Astrocyte of the cerebellum (primary cell): ENCODE data around the gene PSMB9.
A peak's percentile ranks its signal among the peaks of the same experiment; 100 is the strongest.

Experiments
- DNase-seq: peaks from one replicate; pipeline ENCODE4 v3.0.0-alpha.2; 2011; ENCODE audit warnings: low read depth
- H3K4me3 ChIP-seq: 2 replicates; pipeline ENCODE4 v1.5.1; 2011; ENCODE audit warnings: mild to moderate bottlenecking, low read depth, low read length, moderate library complexity
- in situ Hi-C: cut with HindIII; loops from 2 replicates; pipeline ENCODE4 v1.10.0; 2017; ENCODE audit warnings: low sequenced_read_pairs
- TF ChIP-seq, protein P1 (sequence below): IDR thresholded peaks from 2 replicates; pipeline ENCODE4 v1.5.1; 2012; ENCODE audit warnings: low read length, low read depth, moderate library complexity, mild to moderate bottlenecking; ENCODE audit errors: missing control alignments

PSMB9 gene

DNA sequence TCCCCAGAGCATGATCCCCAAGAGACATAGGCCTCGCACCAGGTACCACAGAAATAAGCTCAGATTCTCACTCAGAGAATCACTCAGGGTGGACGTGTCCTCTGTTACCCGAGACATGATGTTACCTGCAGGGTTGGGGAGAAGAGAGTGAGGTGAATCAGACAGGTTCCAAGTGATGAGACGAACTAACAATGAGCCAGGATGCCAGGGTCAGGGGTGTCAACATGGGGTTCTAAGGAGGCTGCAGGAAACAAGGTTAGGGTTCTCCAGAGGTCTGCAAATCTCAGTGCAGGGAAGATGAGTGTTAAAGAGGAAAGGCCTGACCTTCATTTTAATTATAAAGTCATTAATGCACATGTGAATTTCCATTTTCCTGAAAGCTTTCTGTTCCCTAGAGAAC is 3.0 kb upstream of the PSMB9 start:
- TF ChIP-seq, protein P1, sequence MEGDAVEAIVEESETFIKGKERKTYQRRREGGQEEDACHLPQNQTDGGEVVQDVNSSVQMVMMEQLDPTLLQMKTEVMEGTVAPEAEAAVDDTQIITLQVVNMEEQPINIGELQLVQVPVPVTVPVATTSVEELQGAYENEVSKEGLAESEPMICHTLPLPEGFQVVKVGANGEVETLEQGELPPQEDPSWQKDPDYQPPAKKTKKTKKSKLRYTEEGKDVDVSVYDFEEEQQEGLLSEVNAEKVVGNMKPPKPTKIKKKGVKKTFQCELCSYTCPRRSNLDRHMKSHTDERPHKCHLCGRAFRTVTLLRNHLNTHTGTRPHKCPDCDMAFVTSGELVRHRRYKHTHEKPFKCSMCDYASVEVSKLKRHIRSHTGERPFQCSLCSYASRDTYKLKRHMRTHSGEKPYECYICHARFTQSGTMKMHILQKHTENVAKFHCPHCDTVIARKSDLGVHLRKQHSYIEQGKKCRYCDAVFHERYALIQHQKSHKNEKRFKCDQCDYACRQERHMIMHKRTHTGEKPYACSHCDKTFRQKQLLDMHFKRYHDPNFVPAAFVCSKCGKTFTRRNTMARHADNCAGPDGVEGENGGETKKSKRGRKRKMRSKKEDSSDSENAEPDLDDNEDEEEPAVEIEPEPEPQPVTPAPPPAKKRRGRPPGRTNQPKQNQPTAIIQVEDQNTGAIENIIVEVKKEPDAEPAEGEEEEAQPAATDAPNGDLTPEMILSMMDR, result no peak

DNA sequence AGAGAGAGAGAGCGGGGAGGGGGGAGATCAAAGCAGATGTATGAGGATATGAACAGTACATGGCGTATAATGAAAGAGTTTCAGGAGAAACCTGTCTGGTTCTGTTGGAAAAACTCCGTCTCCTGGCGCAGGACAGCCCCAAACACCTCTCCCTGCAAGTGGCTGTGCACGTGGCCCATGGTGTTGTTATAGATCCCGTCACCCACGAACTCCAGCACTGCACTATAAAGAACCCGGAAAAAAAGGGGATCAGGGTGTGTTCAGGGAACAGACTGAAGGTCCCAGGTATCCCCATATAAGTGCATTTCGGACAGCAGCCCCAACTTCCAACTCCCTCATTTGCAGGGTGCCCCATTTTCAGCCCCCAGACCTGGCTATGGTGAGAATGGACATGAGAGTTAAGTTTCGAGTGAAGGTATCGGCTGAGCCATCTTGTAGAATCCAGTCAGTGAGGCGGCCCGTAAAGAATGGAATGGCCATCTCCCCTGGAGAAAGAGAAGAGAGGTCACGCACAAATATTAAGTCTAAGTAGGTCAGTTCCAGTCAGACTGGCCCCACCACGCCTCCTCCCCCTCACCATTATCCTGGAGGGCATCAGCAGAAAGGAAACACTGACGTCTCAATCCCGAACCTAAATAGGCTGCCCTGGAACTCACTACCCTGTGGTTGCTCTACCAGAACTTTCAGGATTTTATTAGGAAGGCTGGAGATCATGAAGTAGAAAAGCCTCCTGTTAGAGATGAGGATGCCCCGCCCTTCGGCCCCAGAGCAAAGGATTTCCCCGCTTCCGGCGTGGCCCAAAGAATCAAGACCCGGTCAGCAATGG is 1.8 kb upstream of the PSMB9 start:
- peak overlapping the region; percentile 93 for H3K4me3 ChIP-seq
- TF ChIP-seq, protein P1, result no peak
- no peak for DNase-seq
- in situ Hi-C loops, result no loop called here

More for the DNA sequence above, 3.0 kb upstream of the PSMB9 start:
- no peak overlapping the region for H3K4me3 ChIP-seq
- in situ Hi-C loops, result no loop called here
- no peak for DNase-seq

DNA sequence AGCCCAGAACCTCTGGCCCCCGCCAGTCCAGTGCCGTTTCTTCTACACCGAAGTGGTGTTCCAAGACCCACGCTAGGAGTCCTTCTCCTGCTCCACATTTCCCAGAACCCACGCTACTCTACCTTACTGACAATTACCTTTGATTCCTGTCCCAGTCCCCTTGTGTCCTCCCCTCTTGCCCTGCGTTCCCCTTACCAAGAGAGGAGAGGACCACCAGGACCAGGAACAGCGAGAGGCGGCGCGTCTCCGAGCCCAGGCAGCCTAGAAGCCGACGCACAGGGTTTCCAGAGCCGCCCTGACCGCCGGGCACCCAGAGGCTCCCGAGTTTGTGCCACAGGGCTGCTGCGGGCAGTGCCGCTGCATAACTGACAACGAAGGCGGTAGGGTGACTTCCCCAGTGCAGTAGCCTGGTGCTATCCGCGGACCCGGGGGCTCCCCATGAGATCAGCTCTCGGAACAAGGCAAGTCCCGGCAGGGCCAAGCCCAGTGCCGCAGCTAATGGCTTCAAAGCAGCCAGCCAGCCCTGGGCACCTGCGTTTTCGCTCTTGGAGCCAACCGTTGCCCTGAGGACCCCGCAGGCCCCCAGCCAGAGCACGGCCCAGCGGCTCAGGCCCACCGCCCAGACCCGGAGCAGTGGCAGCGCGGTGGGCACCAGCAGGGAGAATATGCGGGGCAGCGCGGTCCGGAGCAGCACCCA is 1.0 kb upstream of the PSMB9 start:
- TF ChIP-seq, protein P1, result no peak
- no peak for DNase-seq
- peak overlapping the region; percentile 93 for H3K4me3 ChIP-seq
- in situ Hi-C loops, result no loop called here

DNA sequence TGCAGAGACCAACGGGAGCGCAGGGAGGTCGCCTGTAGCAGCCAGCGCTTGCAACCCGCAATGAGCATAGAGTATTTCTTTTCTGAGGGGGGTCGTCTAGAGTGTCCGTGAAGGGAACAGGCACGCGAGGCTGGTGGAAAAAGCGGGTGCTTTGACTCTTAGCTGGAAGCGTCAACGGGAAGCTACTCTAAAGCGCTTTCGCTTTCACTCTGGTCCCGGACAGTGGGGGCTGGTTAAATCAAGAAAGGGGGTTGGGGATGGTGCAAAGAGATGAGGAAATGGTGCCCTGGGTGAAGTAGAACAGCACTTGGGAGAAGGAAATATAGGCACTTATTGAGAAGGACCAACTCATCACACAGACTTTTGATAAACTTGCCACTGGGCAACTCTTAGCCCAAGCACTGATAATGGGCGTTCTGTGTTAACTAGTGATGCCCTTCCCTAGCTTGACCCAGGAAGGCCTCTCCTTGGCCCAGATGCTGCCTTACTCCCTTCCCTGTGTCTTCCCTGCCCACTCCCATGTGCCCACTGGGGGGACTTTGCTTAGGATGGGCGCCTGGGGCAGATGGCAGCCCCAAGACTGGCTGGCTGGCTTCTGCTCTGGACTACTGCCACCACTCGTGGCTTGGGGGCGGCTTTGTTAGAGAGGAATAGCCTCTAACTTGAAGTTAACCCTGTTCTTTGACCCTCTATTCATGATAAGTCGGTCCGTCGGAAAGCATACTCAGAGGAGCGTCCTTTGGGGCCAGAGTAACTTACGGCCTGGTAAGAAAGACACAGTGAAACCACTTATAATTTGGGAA is 585 bp downstream of the PSMB9 start:
- TF ChIP-seq, protein P1, result no peak
- no peak for DNase-seq
- peak overlapping the region; percentile 93 for H3K4me3 ChIP-seq
- in situ Hi-C loops, result no loop called here

DNA sequence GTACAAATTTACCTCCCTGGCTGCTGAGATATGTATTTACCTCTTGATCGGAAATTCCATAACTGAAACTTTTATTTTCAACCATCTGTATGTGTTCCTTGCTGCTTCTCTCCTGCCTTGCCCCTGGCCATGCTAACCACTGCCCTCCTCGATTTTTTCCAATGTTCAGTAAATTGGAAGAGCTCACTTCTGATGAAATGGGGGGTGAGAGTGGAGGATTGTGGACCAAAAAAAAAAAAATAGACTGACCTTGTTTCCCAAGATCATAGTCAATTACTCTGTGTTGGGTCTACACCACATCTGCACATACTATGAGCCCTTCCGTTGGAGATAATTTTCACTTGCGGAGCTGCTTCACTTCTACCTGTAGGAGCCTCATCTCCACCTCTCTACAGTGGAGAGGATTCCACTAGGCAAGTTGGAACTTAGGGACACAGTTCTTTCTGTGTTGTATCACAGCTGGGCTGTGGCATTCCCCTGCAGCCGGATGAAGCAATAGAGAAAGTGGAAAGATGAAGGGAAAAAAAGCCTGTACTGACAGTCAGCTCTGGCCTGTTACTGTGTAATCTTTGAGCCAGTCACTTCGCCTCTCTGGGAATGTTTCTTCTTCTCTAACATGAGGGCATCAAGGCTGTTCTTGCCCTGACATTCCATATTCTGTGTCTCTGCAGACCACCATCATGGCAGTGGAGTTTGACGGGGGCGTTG is 1.6 kb downstream of the PSMB9 start:
- DNase-seq, result no peak
- in situ Hi-C loops, result no loop called here
- TF ChIP-seq, protein P1, result no peak
- no peak overlapping the region for H3K4me3 ChIP-seq
